Uterus (tissue), 2 donors: ENCODE data around the gene TRMT2A.

ENCODE experiments used
- CTCF ChIP-seq, 4 experiments: fragments of 200-600 bp in 2 of 4; fragments of 450-650 bp in 2 of 4; sonication (generic) in 2 of 4; IDR thresholded peaks; one replicate each; pipeline ENCODE4 v1.5.1; 2016 to 2019; ENCODE audit warnings: antibody characterized with exemption in 4 of 4, mild to moderate bottlenecking in 2 of 4, moderate library complexity in 1 of 4
- POLR2A ChIP-seq, 2 donors: fragments of 450-650 bp; IDR thresholded peaks; one replicate each; pipeline ENCODE4 v1.6.1; 2016; ENCODE audit warnings: antibody characterized with exemption in 2 of 2, mild to moderate bottlenecking in 1 of 2, moderate library complexity in 1 of 2

GRCh38 chr22:20160041-20160440 is 43.0 kb upstream of the TRMT2A start:
- TF ChIP-seq CTCF (IDR thresholded peaks at IDR 0.05) (no peak), POLR2A (IDR thresholded peaks at IDR 0.05) (no peak)
